GM20000 (cell line): Measurements from ENCODE around the gene HDAC4.

Source experiments
- DNase-seq: peaks from one replicate; pipeline ENCODE4 v3.0.0; 2012; ENCODE audit warnings: low spot score
- TF ChIP-seq, protein P1 (sequence below): IDR thresholded peaks from 2 replicates; pipeline ENCODE4 v1.5.1; 2012; ENCODE audit warnings: mild to moderate bottlenecking, control low read depth; ENCODE audit errors: extremely low read depth, missing control alignments

HDAC4 gene

GRCh38 chr2:239355724-239356123, 45.1 kb downstream of the HDAC4 start:
- no peak for DNase-seq
- TF ChIP-seq, protein P1, sequence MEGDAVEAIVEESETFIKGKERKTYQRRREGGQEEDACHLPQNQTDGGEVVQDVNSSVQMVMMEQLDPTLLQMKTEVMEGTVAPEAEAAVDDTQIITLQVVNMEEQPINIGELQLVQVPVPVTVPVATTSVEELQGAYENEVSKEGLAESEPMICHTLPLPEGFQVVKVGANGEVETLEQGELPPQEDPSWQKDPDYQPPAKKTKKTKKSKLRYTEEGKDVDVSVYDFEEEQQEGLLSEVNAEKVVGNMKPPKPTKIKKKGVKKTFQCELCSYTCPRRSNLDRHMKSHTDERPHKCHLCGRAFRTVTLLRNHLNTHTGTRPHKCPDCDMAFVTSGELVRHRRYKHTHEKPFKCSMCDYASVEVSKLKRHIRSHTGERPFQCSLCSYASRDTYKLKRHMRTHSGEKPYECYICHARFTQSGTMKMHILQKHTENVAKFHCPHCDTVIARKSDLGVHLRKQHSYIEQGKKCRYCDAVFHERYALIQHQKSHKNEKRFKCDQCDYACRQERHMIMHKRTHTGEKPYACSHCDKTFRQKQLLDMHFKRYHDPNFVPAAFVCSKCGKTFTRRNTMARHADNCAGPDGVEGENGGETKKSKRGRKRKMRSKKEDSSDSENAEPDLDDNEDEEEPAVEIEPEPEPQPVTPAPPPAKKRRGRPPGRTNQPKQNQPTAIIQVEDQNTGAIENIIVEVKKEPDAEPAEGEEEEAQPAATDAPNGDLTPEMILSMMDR = no peak

DNA sequence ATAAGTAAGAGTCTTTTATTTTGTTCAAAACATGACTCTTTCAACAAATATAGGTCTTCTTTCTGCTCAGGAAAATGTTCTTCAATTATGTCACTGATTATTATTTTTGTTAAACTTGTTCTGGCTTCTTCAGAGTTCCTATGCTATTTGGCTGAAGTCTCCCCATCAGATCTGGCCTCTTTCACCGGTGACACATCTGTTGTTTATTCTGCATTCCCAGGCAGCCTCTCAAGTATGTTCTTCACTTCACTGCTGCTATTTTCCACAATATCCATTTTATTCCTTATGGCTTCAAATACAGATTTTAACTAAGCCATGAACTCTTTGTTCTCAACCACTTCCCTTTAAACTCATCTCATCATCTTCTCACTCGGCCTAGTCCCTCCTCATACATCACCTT, 45.7 kb downstream of the HDAC4 start:
- TF ChIP-seq, protein P1 = no peak
- DNase-seq = no peak

DNA sequence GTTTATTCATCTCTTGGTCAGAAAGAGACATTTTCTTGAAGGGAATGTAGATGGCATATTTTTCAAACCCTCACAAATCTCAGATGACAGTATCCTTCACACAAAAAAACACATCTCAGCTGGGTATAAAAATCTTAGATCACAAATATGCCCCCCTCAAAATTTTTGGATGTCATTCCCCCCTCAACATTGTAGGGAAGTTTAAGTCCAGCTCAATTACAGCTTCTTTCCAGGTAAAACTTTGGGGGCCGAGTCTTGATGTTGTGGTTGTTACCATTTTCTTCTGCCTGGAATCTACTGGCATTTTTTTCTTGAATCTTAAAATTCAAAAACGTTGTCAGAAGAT, 46.1 kb downstream of the HDAC4 start:
- DNase-seq = no peak
- TF ChIP-seq, protein P1 = no peak

- TF ChIP-seq, protein P1 = no peak
- DNase-seq = no peak
Observed at GRCh38 chr2:239354132-239354790, 46.6 kb downstream of the HDAC4 start.

DNA sequence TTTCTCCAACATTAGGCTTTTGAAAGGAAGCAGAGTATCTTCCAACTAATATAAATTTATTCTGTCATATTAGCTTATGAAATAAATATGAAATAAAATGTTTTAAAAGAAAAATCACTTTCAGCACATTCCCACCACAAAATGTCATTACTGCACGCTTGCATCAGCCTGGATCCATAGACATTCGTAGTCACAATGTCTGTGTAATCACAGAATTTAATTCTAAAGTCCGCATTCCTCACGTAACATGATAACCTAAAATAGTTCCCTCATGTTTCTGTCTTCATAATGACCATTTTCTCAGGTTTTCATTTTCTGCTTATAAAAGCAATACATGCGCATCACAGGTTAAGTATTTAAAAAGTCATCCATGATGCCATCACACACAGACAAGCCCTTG, 47.1 kb downstream of the HDAC4 start:
- DNase-seq = no peak

GRCh38 chr2:239351687-239352086, 49.1 kb downstream of the HDAC4 start:
- no peak for DNase-seq
- TF ChIP-seq, protein P1 = no peak

More for the DNA sequence above, 47.1 kb downstream of the HDAC4 start:
- TF ChIP-seq, protein P1 = no peak

- TF ChIP-seq, protein P1 = no peak
- DNase-seq = no peak
Observed at GRCh38 chr2:239349453-239350135, 51.2 kb downstream of the HDAC4 start.
